Measurements from ENCODE around the gene XYLT1.

The XYLT1 gene

DNA sequence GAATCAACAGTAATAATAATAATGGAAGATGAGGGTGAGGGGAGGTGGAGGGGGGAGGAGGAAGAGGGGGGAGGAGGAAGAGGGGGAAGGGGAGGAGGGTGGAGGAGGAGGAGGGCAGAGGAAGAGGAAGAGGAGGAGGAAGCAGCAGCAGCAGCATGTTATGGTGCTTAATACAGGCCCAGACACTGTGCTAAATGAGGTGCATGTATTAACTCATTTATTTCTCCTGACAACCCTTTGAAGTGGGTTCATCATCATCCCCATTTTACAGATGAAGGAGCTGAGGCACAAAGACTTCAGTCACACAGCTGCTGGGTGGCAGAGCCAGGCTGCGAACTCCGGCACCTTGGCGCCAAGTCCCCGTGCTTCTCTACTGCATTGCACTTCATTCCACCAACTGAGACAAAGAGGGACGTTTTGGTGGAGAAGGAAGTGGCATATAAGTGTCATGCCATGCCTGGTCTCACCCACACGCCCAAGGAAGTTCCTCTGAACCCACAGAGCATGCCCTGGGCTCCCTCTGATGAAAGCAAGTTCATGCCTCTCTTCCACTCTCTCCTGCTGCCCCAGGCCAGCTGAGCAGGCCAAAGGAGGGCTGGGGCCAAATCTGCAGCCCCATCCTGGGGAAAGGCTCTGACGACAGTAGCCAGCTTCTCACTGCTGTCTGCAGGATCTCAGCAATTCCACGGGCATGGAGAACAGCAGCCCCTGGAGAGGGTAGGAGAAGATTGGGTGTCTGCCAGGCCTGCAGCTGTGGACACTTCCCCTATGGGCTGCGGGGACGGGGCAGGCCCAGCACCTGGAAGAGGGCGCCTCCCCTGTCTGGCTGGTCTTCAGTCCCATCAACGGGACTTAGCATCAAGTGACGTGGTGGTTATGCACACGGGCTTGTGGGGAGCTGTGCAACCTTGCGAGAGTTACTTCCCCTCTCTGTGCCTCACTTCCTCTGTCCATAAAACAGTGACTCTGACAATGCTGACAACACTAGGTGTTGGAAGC lies 21.8 kb downstream of the XYLT1 start:
- H3K27ac ChIP-seq: no peak overlapping the region
- TF ChIP-seq, protein P1, sequence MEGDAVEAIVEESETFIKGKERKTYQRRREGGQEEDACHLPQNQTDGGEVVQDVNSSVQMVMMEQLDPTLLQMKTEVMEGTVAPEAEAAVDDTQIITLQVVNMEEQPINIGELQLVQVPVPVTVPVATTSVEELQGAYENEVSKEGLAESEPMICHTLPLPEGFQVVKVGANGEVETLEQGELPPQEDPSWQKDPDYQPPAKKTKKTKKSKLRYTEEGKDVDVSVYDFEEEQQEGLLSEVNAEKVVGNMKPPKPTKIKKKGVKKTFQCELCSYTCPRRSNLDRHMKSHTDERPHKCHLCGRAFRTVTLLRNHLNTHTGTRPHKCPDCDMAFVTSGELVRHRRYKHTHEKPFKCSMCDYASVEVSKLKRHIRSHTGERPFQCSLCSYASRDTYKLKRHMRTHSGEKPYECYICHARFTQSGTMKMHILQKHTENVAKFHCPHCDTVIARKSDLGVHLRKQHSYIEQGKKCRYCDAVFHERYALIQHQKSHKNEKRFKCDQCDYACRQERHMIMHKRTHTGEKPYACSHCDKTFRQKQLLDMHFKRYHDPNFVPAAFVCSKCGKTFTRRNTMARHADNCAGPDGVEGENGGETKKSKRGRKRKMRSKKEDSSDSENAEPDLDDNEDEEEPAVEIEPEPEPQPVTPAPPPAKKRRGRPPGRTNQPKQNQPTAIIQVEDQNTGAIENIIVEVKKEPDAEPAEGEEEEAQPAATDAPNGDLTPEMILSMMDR (IDR thresholded peaks at IDR 0.05): no peak
- no peak for TF ChIP-seq ZFX (IDR thresholded peaks at IDR 0.05; ENCODE audit: borderline replicate concordance)

DNA sequence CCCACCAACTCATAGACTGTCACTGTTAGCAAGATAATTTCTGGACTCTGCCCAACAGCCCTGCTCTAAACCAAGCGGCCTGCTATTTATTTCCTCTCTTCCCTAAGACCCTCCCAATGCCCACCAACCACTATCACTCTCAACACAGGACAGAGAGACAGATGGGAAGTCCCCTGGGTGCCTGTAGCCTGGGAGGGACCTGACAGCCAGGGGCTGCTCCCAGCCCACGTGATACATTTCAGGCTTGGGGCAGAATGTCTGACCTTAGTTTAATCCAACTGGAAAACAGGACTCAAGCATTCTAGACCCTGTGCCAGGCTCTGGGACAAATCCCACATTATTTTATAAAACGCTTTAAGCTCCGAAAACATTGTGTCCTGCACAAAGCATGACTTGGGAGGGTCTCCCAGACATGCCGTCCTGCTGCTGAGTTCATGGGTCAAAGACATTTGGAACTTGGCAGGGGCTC lies 23.6 kb downstream of the XYLT1 start:
- no peak overlapping the region for H3K27ac ChIP-seq
- TF ChIP-seq ZFX (IDR thresholded peaks at IDR 0.05; ENCODE audit: borderline replicate concordance): no peak
- TF ChIP-seq, protein P1 (IDR thresholded peaks at IDR 0.05): no peak

DNA sequence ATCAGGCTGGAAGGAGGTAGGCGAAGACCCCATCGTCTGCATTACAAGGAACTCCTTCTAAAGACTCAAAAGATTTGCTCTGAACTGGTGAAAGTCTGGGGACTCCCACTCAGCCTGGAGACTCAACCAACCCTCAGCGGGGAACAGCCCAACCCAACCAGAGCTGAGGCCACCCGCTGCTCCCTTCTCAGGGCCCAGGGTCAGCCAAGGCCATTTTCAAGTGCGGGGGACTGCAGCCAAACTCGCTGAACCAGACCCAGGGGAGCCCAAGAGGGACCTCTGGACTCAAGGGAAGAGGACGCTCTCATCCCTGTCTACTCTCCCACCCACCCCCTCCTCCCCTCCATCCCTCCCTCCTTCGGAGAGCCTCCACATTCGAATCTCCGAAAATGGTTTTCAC lies 24.1 kb downstream of the XYLT1 start:
- no peak overlapping the region for H3K27ac ChIP-seq
- TF ChIP-seq, protein P1 (IDR thresholded peaks at IDR 0.05): no peak
- TF ChIP-seq ZFX (IDR thresholded peaks at IDR 0.05; ENCODE audit: borderline replicate concordance): no peak

DNA sequence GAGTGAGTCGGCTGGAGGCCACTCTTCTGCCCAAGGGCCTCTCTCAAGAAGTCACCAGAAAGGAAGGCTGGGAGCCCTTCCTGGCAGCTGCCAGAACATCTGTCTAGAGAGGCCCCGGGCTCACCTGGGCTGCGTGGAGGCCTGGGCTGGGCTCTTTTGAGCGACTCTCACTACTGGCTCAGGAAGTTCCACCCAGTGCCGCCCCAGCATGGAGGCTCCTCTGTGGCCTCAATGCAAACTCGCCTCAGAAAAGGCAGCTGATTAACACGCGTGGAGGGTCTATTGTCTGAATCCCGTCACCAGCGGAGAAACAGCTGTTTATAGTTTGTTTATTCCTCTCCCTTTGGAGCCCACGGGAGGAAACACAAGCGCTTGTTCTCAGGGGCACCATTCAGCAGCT lies 25.3 kb downstream of the XYLT1 start:
- TF ChIP-seq, protein P1 (IDR thresholded peaks at IDR 0.05): no peak
- no peak for TF ChIP-seq ZFX (IDR thresholded peaks at IDR 0.05; ENCODE audit: borderline replicate concordance)
- H3K27ac ChIP-seq: no peak overlapping the region

DNA sequence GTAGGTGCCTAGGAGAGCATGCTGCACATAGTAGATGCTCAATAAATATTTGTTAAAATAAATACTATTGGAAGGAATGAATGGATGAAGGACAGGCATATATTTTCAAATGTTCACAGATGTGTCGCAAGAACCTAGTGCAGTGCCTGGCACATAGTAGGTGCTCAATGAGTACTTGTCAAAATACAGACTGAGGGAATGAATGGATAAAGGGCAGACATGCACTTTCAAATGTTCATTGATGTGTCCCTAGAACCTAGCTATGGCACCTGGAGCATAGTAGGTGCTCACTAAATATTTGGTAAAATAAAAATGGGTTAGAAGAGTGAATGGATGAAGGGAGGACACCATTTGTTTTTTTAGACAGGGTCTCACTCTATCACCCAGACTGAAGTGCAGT lies 26.1 kb downstream of the XYLT1 start:
- no peak overlapping the region for H3K27ac ChIP-seq
- TF ChIP-seq, protein P1 (IDR thresholded peaks at IDR 0.05): no peak
- no peak for TF ChIP-seq ZFX (IDR thresholded peaks at IDR 0.05; ENCODE audit: borderline replicate concordance)

DNA sequence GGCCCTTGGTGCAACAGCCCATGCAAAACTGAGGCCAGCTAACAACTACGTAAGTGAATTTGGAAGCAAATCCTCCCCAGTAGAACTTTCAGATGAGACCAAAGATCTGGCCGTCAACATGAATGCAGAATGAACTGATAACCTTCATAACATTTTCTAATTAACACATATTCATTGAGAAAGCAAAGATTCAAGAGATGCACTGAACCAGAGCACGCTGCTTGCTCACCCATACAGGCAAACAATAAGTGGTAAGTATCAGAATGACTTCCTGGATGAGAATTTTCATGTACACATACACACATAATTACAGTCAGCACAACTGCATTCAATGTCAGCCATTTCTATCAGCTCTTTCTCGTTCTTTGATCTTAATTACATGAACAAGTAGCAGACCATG lies 30.6 kb downstream of the XYLT1 start:
- no peak overlapping the region for H3K27ac ChIP-seq
- TF ChIP-seq, protein P1 (IDR thresholded peaks at IDR 0.05): no peak
- no peak for TF ChIP-seq ZFX (IDR thresholded peaks at IDR 0.05; ENCODE audit: borderline replicate concordance)

DNA sequence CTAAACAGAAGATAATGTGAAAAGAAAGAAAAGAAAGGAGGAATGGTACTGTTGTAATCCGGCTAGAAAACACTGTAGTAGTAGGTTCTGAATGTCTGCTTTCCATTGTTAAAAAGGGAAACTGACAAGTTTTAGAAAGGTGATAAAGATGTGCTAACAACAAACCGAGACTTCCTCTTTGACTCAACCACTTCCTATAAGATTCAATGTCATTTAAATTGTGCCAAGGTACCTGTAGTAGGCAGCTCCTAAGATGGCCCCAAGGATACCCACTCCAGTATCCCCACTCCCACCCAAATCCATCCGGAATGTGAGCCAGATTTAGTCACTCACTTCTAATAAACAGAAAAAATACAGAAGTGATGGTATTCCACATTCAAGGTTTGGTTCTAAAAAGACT lies 31.2 kb downstream of the XYLT1 start:
- TF ChIP-seq ZFX (IDR thresholded peaks at IDR 0.05; ENCODE audit: borderline replicate concordance): no peak
- TF ChIP-seq, protein P1 (IDR thresholded peaks at IDR 0.05): no peak
- no peak overlapping the region for H3K27ac ChIP-seq
